ENCODE measurements around the gene PNMA5. TPM values are rescaled to one million over a fixed set of nuclear protein-coding genes. Genes with fewer than 3 reads are reported as not detected.

The PNMA5 gene
- total and polyA plus RNA-seq, 2 of the 8 experiments (the other 6 are each of a cell fraction or from before 2014, with no cell fraction given) = 0.11 TPM

DNA sequence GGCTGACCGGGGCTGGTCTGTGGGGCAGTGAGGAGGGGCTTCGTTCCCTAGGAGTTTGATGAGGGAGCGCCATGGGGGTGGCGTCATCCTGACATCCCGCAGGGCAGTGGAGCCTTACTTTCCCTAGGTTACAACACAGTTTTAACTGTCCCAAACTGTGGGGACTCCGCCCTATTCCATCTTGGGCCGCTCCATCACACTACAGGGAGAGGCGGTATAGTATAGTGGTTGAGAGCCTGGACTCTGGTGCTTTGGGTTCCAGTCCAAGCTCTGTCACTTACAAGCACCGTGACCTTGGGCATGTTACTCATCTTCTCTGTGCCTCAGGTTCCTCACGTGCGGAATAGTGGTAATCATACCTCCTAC, 51.9 kb downstream of the PNMA5 start (continued):
- no peak for TF ChIP-seq RBBP5 (IDR thresholded peaks at IDR 0.05; ENCODE audit: borderline replicate concordance, low read depth, low read length)
